GM18508 (cell line): ENCODE data around the gene POLD4.
A peak's percentile ranks its signal among the peaks of the same experiment; 100 is the strongest.
"Not testable (repeated sequence)": the region's sequence is repeated elsewhere in the genome, so short reads cannot be mapped to it uniquely, and the experiment has no call there.

ENCODE experiments used
- ATAC-seq: cut with Tn5 transposase; IDR thresholded peaks from one replicate; pipeline ENCODE4 v1.9.1; 2021; ENCODE audit warnings: moderate number of reproducible peaks; ENCODE audit not compliant: insufficient read depth, unreplicated experiment

POLD4 gene

GRCh38 chr11:67320011-67320410, 33.3 kb downstream of the POLD4 start:
- no peak for ATAC-seq

- ATAC-seq = not testable (repeated sequence)
These were observed 34.5 kb downstream of the POLD4 start for GRCh38 chr11:67318876-67319275.

GRCh38 chr11:67317888-67318555, 35.3 kb downstream of the POLD4 start:
- no peak for ATAC-seq

- peak; percentile 67 for ATAC-seq
These were observed 36.0 kb downstream of the POLD4 start for GRCh38 chr11:67317205-67317887.

GRCh38 chr11:67316882-67317204, 36.5 kb downstream of the POLD4 start:
- no peak for ATAC-seq

- no peak for ATAC-seq
These were observed 37.9 kb downstream of the POLD4 start for GRCh38 chr11:67315325-67315909.

- ATAC-seq = no peak
These were observed 39.1 kb downstream of the POLD4 start for GRCh38 chr11:67314218-67314617.

- ATAC-seq = no peak
These were observed 40.0 kb downstream of the POLD4 start for GRCh38 chr11:67313125-67313890.

- ATAC-seq = no peak
These were observed 40.9 kb downstream of the POLD4 start for GRCh38 chr11:67312187-67313021.

- ATAC-seq = no peak
These were observed 41.7 kb downstream of the POLD4 start for GRCh38 chr11:67311556-67312082.

GRCh38 chr11:67311051-67311555, 42.2 kb downstream of the POLD4 start:
- no peak for ATAC-seq

- no peak for ATAC-seq
These were observed 42.9 kb downstream of the POLD4 start for GRCh38 chr11:67310246-67311050.

- no peak for ATAC-seq
These were observed 43.7 kb downstream of the POLD4 start for GRCh38 chr11:67309661-67310061.

- no peak for ATAC-seq
These were observed 44.2 kb downstream of the POLD4 start for GRCh38 chr11:67309166-67309565.

GRCh38 chr11:67308031-67308866, 45.1 kb downstream of the POLD4 start:
- ATAC-seq = no peak

GRCh38 chr11:67307545-67308001, 45.8 kb downstream of the POLD4 start:
- no peak for ATAC-seq

- ATAC-seq = no peak
These were observed 46.4 kb downstream of the POLD4 start for GRCh38 chr11:67306769-67307544.
